Neutrophil (primary cell): ENCODE data around the gene AQP5.
A peak's percentile ranks its signal among the peaks of the same experiment; 100 is the strongest.

Source experiments
- H3K27ac ChIP-seq: fragments of 200-600 bp; sonication (generic); 2 replicates; pipeline ENCODE4 v1.5.1; 2016; ENCODE audit warnings: mild to moderate bottlenecking, moderate library complexity
- H3K27me3 ChIP-seq: fragments of 200-600 bp; sonication (generic); 2 replicates; pipeline ENCODE4 v1.6.0; 2016; ENCODE audit warnings: mild to moderate bottlenecking
- H3K36me3 ChIP-seq: fragments of 200-600 bp; sonication (generic); 2 replicates; pipeline ENCODE4 v1.5.1; 2017
- H3K4me1 ChIP-seq, 2 experiments: fragments of 200-600 bp in 1 of 2; sonication (generic) in 1 of 2; 1 replicate in 1 of 2; 2 replicates in 1 of 2; pipeline versions ENCODE4 v1.5.1 to v1.6.1; 2013 to 2016; ENCODE audit warnings: low read depth in 1 of 2, low read length in 1 of 2, mild to moderate bottlenecking in 1 of 2, moderate library complexity in 1 of 2; ENCODE audit not compliant: control insufficient read depth in 1 of 2, insufficient read depth in 1 of 2
- H3K4me3 ChIP-seq, 2 experiments: fragments of 200-600 bp in 1 of 2; sonication (generic) in 1 of 2; 1 replicate in 1 of 2; 2 replicates in 1 of 2; pipeline ENCODE4 v1.5.1; 2013 to 2016; ENCODE audit warnings: low read depth in 1 of 2, low read length in 1 of 2, mild to moderate bottlenecking in 1 of 2, moderate library complexity in 1 of 2
- H3K9me3 ChIP-seq: fragments of 200-600 bp; sonication (generic); 2 replicates; pipeline ENCODE4 v1.5.1; 2016
- TF ChIP-seq, protein P1 (sequence below): fragments of 200-600 bp; sonication (generic); IDR thresholded peaks from 2 replicates; pipeline ENCODE4 v1.5.1; 2016; ENCODE audit warnings: antibody characterized with exemption

AQP5 gene

DNA sequence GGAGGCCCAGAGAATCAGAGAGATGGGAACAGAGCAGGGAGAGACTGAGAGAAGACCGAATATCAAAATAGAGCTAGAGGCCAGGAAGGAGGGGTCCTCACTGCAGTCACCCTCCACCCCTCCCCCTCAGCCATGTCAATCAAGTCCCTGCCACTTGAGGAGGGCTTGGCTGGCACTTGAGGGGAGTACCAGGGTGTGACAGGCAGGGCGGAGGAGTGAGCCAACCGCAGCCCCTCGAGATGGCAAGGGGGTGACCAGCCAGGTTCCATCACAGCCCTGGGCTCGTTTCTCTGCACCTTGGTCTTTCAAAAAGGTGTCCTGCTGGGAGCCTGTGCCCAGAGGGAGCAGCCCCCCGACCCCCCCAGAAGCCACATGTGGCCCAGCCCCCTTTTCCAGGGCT, 4.2 kb downstream of the AQP5 start:
- no peak overlapping the region for H3K4me3 ChIP-seq
- H3K9me3 ChIP-seq: no peaks in the 10 kb centered on the region
- TF ChIP-seq, protein P1, sequence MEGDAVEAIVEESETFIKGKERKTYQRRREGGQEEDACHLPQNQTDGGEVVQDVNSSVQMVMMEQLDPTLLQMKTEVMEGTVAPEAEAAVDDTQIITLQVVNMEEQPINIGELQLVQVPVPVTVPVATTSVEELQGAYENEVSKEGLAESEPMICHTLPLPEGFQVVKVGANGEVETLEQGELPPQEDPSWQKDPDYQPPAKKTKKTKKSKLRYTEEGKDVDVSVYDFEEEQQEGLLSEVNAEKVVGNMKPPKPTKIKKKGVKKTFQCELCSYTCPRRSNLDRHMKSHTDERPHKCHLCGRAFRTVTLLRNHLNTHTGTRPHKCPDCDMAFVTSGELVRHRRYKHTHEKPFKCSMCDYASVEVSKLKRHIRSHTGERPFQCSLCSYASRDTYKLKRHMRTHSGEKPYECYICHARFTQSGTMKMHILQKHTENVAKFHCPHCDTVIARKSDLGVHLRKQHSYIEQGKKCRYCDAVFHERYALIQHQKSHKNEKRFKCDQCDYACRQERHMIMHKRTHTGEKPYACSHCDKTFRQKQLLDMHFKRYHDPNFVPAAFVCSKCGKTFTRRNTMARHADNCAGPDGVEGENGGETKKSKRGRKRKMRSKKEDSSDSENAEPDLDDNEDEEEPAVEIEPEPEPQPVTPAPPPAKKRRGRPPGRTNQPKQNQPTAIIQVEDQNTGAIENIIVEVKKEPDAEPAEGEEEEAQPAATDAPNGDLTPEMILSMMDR: no peak
- no peak overlapping the region for H3K27ac ChIP-seq
- H3K4me1 ChIP-seq: peaks cover 10 to 22% of the 10 kb centered on the region in 2 experiments
- peaks cover 95% of the 10 kb centered on the region for H3K27me3 ChIP-seq
- no peaks in the 10 kb centered on the region for H3K36me3 ChIP-seq

DNA sequence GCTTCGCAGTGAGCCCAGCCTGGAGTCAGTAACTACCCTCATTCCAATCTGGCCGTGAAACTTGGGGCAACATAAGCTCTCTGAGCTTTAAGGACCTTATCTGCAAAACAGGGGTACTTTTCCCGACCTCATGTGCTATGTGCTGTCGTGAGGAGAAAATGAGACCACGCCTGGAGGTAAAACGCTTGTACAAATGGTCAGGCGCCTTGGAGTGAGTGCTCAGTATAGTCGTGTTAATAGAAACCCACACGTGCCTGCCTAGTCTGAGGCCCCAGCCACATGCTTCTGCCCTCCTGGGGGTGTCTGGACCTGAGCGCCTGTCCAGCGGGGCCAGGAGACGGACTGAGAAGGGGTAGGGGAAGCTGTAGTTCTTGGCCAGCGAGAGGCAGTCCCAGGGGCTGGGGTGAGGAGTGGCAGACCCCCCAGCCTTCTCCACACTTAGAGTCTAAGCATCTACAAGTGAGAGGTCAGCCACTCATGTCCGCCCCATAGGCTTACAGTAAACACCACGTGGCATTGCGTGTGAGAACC, 4.9 kb downstream of the AQP5 start:
- Histone ChIP-seq H3K36me3 (no peaks in the 10 kb centered on the region), H3K4me1 (peaks cover 10 to 22% of the 10 kb centered on the region in 2 experiments), H3K9me3 (no peaks in the 10 kb centered on the region), H3K27ac (no peak overlapping the region), H3K4me3 (no peak overlapping the region), H3K27me3 (peaks cover 95% of the 10 kb centered on the region)
- TF ChIP-seq, protein P1: no peak

DNA sequence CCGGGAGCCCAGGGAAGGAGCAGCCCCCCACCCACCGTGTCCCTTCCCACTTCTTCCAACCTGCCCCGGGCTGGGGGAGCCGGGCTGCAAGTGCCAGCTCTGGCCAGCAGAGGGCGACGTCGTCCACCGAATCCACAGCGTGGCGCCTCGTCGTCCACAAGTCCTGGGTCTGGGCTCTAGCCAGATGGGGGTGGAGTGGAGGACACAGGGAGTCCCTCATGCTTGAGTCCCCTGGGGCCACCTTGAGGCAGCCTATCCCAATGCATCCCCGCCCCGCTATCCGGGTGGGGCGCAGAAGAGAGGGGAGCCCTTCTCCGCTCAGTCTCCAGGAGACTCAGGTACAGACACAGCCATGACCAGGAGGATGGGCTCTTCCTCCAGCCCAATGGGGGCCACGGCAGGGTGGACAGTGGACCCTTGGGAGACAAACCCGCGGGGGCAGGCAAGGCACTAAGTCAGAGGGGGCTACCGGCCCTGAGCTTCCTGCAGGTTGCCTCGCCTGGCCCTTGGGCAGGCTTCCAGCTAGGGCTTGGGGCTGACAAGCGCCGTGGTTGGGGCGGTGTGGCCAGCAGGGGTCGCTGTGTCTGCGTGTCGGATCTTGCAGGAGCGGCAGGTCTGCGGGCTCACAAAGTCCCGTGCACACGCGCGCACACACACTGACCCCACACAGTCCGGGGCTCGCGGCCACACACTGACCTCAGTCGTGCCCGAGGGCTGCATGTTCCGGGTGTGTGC, 5.5 kb downstream of the AQP5 start:
- peak overlapping the region; percentile 66 to 76 for H3K4me3 ChIP-seq
- H3K27me3 ChIP-seq: peaks cover 94% of the 10 kb centered on the region
- TF ChIP-seq, protein P1: peak; percentile 95

DNA sequence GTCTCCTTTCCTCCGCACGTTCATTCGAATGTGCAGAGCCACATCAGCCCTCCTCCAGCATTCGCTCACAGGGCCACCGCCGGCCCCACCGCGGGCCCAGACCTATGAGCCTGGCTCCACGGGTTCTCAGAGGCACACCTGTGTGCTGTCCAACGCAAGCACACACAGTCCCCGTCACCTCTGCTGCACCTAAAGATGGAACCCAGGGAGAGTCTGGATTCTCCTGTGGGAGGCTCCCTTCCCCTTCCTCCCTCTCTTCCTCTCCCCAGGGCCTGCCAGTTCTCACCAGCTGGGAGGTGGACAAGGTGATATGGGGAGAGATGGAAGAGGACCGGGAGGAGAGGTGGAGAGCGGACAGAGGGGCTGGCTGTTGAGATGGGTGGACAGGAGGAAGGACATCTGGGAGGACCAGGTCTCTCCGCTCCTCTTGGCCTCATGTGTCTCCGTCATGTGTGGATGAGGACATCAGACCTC, 6.1 kb downstream of the AQP5 start:
- Histone ChIP-seq H3K4me1 (peaks cover 10 to 22% of the 10 kb centered on the region in 2 experiments), H3K27ac (no peak overlapping the region), H3K9me3 (no peaks in the 10 kb centered on the region), H3K27me3 (peaks cover 93% of the 10 kb centered on the region), H3K36me3 (no peaks in the 10 kb centered on the region), H3K4me3 (peak overlapping the region; percentile 66 to 76)
- TF ChIP-seq, protein P1: no peak

More for the DNA sequence above, 5.5 kb downstream of the AQP5 start:
- Histone ChIP-seq H3K27ac (no peak overlapping the region), H3K9me3 (no peaks in the 10 kb centered on the region), H3K4me1 (peaks cover 10 to 22% of the 10 kb centered on the region in 2 experiments), H3K36me3 (no peaks in the 10 kb centered on the region)

DNA sequence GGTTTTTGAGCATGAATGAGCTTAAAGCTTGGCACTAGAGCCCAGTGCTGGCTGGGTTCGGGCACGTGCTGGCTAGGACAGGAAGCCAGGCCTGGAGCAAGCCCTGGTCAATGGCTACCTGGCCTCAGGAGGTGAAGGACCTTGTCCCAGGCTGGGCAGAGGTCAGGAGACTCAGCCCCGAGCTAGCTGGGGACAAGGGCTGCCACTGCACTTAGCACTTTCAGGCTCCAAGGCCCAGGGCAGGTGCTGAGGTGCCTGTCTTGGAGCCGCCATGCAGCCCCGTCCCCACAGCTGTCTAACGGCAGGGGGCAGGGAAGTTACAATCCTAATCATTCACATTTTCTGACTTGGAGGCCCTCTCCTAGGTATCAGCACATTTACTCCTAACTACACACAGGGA, 6.8 kb downstream of the AQP5 start:
- H3K4me1 ChIP-seq: peaks cover 10 to 22% of the 10 kb centered on the region in 2 experiments
- TF ChIP-seq, protein P1: no peak
- H3K9me3 ChIP-seq: no peaks in the 10 kb centered on the region
- no peak overlapping the region for H3K27ac ChIP-seq
- H3K4me3 ChIP-seq: no peak overlapping the region
- no peaks in the 10 kb centered on the region for H3K36me3 ChIP-seq
- H3K27me3 ChIP-seq: peaks cover 87% of the 10 kb centered on the region
